Kidney tubule cell (primary cell): ENCODE measurements around the gene PSMD8.
"Not testable (repeated sequence)": the region's sequence is repeated elsewhere in the genome, so short reads cannot be mapped to it uniquely, and the experiment has no call there.

ENCODE experiments used
- DNase-seq: peaks from one replicate; pipeline ENCODE4 v3.0.0-alpha.2; 2018; ENCODE audit warnings: low spot score

Gene PSMD8

DNA sequence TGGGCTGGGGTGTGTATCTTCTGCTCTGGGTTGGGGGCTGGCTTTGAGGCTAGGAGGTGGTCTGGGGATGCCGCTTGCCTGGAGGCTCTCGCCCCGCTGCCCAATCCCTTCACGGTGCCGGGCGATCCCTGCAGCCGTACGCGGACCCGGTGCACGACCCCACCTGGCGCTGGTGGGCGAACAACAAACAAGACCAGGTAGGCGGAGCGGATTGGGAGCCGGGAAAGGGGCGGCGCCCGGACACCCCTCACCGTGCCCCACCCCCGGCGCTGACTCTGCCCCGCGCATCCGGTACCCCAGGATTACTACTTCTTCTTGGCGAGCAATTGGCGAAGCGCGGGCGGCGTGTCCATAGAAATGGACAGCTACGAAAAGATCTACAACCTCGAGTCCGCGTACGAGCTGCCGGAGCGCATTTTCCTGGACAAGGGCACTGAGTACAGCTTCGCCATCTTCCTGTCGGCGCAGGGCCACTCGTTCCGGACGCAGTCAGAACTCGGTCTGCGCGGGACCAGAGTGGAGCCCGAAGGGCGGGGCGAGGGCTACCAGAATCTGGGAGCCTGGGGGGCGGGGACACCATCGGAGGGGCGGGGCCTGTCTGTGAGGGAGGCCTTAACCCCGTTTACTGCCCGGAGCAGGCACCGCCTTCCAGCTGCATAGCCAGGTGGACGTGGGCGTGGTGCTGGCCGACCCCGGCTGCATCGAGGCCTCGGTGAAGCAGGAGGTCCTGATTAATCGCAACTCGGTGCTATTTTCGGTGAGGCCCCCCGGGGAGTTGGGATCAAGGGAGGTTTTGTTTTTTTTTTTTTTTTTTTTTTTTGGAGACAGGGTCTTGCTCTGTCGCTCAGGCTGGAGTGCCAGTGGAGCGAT lies 12.1 kb upstream of the PSMD8 start:
- DNase-seq, result peak; percentile 62

DNA sequence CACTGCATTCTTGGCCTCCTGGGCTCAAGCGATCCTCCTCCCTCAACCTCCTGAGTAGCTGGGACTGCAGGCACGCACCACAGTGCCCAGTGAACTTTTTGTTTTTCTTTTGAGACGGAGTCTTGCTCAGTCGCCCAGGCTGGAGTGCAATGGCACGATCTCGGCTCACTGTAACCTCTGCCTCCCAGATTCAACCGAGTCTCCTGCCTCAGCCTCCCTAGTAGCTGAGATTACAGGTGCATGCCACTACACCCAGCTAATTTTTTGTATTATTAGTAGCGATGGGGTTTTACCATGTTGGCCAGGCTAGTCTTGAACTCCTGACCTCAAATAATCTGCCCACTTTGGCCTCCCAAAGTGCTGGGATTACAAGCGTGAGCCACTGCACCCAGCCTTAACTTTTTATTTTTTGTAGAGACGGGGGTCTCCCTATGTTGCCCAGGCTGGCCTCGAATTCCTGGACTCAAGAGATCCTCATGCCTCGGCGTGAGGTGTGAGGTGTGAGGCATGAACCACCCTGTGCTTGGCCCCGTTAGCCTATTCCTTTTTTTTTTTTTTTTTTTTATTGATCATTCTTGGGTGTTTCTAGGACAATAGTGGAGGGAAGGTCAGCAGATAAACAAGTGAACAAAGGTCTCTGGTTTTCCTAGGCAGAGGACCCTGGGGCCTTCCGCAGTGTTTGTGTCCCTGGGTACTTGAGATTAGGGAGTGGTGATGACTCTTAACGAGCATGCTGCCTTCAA lies 11.3 kb upstream of the PSMD8 start:
- DNase-seq, result not testable (repeated sequence)

DNA sequence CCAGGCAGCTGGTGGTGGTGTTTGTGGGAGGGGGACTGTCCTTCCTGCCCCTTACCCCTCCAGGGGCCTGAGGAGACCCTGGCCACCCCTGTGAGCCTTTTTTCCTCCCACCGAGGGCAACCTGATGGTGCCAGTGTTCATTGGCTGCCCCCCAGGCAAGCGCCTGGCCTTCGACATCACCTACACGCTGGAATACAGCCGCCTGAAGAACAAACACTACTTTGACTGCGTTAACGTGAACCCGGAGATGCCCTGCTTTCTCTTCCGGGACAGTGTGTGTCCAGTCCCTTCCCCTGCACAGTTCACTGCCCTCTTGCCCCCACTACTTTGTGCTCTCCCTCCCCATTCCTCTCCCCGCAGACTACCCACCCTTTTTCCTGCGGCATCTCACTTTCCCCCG lies 7.3 kb upstream of the PSMD8 start:
- no peak for DNase-seq

DNA sequence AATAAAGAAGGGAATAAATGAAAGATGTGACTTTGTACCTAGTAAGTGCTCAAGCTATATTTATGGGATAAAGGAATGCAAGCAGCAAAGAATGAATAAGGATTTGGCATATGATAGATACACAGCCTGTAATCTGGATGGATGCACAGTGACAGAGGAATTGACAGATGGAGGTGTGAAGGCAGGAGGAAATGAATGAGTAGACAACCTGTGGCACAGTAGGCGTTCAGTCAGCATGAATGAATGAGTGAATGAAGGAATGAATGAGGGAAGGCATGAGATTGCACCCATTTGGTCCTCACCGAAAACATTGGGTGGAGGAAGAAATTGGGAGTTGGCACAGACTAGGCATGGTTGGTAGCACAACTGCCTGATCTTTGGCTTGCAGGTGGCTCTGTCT lies 4.8 kb upstream of the PSMD8 start:
- DNase-seq, result no peak

DNA sequence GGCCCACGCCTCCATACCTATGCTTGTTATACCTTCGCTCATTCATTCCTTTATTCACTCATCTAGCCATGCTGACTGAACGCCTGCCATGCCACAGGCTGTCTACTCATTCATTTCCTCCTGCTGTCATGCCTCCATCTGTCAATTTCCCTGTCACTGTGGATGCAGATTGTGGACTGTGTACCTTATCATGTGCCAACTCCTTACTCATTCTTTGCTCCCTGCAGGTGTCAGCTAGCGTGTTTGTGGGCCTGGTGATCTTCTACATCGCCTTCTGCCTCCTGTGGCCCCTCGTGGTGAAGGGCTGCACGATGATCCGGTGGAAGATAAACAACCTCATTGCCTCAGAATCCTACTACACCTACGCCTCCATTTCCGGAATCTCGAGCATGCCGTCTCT lies 4.1 kb upstream of the PSMD8 start:
- no peak for DNase-seq

DNA sequence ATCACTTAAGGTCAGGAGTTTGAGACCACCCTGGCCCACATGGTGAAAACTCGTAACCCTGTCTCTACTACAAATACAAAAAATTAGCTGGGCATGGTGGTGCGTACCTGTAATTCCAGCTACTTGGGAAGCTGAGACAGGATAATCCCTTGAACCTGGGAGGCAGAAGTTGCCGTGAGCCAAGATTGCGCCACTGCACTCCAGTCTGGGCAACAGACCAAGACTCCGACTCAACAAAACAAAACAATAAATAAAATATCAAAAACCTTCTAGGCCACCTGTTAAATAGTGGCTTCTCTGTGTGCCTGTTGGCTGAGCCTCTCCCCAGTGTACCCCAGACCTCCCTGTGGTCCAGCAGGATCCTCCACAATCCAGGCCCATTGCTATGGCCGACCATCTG lies 3.3 kb upstream of the PSMD8 start:
- no peak for DNase-seq

DNA sequence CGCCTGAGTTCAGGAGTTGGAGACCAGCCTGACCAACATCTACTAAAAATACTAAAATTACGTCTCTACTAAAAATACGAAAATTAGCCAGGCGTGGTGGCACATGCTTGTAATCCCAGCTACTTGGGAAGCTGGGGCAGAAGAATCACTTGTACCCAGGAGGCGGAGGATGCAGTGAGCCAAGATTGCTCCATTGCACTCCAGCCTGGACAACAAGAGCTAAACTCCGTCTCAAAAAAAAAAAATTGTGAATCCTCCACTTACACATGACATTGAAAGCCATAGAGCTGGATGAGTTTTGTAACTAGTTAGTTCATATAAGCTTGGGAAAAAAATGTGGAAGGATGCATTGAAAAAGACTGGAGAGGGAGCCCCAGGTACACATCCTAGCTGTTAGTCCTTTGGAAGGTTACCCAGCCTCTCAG lies 452 bp upstream of the PSMD8 start:
- no peak for DNase-seq

DNA sequence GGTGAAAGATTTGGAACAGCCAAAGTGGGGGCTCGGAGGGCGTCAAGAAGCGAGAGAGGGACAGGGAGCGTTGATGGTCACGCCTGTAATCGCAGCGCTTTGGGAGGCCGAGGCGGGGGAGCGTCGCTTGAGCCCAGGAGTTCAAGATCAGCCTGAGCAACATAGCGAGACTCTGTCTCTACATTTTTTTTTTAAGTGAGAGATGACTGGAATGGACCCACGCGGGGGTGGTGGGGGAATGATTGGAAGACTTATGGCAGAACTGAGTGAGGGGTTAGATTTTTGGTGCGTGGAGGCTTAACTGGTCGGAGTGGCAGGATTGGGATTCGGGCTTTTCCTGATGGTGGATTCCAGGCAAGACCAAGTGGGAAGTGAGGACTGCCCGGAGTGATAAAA lies 725 bp downstream of the PSMD8 start:
- DNase-seq, result no peak

DNA sequence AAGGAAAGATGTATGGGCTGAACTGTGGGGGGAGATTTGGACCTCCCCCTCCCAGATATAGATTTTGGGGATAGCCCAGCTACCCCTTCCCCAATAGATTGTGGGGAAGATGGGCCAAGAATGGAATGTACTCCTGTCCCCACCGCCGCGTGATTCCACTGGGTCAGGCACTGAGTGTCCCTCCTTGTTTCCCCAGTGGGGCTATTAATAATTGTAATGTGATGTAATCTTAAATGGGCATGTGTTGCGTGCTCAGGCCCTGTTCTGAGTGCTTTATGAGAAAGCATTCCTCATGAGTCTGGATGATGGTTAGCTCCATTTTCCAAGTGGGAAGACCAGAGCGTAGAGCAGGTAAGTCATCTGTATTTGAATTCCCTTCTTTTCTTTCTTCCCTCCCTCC lies 1.4 kb downstream of the PSMD8 start:
- DNase-seq, result peak; percentile 33

DNA sequence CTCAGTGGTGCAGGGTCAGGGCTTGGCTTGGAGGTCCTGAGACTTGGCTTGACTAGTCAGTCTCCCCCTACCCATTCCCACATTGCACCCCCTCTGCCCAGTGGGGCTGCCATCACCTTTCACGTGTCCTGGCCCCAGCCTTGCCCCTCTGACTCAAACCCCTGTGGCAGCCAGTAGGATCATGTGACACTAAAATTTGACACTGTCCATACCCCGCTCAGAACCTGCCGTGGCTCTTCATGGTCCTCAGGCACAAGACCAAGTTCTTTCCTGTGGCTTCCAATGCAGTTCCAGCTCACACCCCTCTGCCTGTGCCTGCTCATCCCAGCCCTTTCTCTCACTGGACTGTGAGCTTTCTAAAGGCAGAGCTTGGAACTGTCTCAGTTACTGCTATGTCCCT lies 2.2 kb downstream of the PSMD8 start:
- no peak for DNase-seq

DNA sequence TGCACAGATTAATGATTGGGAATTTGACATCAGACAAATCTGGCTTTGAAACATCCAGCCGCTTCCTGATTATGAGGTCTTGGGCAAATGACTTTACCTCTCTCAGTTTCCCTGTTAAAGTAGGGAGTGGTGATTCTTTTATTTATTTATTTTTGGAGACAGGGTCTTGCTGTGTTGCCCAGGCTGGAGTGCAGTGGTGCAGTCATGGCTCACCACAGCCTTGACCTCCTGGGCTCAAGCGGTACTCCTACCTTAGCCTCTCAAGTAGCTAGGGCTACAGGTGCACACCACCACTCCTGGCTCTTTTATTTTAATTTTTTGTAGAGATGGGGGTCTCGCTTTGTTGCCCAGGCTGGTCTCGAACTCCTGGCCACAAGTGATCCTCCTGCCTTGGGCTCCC lies 2.7 kb downstream of the PSMD8 start:
- no peak for DNase-seq

DNA sequence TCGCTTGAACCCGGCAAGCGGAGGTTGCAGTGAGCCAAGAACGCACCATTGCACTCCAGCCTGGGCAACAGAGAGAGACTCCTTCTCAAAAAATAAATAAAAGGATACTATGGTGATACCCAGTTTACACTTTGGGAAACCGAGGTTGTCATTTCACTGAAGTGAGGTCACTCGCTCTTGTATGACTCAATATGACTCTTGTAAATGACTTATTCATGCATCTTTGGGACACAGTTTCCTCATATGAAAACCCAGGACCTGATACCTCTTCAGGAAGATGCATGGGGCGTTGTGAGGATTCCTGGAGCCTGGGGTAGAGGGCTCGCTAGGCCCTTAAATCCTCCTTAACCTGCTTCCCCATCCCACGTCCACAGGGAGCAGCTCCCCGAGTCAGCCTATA lies 4.5 kb downstream of the PSMD8 start:
- peak; percentile 39 for DNase-seq

DNA sequence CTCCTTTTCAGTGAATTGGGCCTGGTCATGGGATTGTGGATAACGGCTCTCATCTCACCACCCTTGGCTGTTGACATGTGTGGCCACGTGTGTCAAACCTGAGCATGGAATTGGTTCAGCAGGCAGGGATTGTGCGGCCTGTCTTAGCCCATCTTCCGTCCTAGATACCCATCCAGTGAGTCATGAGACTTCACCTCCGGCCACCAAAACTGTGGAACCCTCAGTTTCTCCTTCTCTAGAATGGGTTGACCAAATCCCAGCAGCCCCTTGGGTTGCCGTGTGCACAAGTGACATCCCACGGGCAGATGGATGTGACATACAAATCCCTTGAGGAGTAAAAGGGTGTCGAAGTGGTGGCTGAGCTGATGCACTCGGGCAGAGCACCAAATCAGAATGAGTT lies 6.8 kb downstream of the PSMD8 start:
- no peak for DNase-seq

DNA sequence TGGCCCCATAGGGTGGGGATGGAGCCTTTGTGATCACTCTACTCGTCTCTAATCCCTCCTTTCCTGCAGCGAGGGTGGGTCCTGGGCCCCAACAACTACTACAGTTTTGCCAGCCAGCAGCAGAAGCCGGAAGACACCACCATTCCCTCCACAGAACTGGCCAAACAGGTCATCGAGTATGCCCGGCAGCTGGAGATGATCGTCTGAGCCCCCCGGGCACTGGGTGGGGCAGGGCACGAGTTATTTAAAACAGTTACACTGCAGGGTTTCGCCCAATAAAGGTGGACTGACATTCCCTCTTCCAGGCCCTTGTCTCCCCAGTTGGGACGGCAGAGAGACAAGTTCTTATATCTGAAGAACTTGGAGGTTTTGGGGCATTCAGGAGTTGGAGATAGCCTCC lies 8.8 kb downstream of the PSMD8 start:
- DNase-seq, result no peak

DNA sequence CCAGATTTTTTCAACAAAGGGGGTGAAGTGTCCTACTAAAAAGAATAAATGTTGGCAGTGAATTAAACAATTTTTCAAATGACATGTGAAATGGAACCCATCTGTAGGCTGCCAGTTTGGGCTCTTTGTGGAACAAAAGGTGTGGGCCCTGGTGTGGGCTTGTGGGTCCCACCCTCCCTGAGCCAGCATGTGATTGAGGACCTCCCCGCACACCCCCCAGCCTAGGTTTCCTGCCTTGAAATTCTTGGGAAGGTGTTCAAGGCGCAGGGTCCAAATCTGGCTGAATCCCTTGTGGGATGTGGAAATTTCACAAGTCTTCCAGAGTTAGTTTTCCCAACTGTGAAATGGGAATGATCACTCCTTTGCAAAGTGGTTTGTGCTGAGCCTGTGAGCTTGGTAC lies 9.4 kb downstream of the PSMD8 start:
- no peak for DNase-seq

DNA sequence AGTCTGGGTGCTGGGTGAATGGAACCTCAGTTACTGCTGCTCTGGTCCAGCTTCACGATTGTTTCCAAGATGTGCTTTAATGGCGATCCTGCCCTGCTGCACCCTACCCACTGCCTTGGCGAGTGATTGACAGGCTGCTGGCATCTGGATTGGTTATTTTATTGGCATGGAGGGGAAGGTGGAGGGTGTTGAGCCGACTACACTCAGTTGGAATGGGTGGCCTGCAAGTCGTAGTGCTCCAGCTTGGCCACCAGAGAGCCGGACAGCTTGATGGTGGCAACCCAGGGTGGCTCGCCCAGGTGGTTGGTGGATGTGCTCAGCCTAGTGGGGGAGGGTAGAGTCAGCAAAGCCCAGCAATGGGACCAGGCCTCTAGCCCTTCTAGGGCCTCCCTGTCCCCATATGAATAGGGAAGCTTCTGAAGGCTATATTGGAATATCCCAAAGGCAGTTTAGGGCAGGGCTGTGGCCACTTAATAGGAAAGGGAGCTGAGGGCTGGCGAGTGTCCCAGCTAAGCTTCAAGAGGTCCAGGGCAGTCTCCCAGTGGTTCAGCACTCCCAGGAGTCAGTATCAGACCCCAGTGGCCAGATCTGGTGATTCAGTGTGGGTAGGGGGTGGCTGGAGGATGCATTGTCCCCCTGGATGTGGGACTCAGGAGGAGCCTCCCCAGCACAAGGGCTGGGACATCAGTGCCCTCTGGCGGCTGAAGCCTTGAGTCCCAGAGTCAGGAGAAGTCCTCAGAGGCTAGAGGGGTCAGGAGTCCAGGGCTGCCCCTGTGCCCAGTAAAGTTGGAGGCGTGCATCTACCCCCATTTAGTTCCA lies 10.0 kb downstream of the PSMD8 start:
- no peak for DNase-seq

DNA sequence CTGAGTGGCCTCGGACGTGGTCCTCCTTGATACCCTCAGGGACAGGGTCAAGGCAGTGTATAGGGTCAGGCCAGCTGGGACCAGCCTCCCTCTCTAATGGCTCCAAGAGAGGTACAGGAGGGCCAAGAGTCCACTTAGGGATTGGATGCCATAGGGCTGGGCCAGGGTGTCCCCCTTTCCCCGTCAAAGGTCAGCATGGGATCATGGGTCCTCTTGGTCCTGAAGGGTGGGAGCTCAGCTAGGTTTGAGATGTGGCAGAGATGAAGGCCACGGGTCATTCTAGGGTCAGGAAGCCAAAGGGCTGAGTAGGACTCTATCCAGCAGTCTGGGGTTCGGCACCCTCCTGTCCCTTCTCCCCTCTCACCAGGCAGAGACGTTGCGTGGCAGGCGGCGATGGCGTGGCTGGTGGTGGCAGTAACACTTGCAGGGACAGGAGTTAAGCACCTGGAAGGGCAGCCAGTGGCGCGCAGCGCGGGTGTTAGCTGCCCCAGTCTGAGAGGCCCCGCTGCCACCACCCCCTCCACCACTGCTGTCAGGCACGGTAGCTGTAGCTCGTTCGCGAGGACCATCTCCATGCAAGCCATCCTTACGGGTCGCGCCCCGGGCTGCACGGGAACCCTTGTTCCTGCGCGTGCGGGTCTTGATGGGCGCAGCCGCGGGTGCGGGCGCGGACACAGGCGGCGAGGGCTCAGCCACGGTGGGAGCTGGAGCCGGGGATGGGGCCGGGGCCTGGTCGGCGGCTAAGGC lies 10.9 kb downstream of the PSMD8 start:
- no peak for DNase-seq

DNA sequence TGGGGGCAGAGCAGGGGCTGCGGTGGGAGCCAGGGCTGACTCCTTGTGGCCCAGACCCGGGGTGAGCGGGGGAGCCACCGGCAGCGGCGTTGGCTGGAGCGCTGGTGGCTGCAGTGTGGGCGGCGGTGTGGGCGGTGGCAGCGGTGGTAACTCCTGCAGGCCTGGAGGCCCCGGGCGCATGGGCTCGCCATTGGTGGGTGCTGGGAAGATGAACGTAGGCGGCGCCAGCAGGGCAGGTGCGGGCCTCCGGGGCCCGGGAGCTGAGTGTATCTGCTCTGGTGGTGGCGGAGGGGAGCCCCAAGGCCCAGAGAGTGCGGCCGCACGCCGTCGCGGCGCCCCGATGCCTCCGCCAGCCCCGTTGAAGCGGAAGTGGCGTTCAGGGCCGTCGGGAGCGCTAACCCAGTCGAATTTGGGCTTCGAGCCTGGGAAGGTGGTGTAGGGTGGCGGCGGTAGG lies 11.5 kb downstream of the PSMD8 start:
- DNase-seq, result no peak

DNA sequence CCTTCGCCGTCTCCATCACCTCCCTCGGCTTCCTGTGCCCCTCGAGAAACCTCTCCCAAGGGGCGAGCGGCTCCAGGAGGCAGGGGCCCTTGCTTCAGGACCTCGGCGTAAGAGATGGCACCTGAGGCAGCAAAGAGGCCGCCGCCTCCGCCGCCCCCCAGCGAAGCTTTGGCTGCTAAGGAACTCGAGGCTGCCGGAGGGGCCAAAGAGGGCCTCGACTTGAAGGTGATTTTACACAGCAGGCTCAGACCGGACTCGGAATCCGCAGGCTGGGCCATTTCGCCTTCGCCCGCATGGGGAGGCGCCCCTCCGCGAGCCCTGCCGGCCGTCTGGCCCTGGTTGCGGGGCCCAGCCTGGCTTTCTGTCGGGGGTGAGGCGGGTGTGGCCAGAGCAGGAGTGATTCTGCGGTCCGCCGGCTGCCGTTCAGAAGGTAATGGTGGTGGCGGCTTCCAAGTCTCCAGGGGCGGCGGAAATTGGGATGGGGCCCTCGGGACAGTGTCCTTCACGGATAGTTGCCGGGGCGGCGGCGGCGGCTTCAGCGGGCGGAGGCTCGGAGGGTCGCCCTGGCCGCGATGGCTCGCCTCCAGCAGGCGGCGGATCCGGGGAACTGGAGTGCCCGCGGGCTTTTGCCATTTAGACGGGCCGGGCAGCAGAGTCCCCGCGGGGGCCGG lies 12.1 kb downstream of the PSMD8 start:
- no peak for DNase-seq

DNA sequence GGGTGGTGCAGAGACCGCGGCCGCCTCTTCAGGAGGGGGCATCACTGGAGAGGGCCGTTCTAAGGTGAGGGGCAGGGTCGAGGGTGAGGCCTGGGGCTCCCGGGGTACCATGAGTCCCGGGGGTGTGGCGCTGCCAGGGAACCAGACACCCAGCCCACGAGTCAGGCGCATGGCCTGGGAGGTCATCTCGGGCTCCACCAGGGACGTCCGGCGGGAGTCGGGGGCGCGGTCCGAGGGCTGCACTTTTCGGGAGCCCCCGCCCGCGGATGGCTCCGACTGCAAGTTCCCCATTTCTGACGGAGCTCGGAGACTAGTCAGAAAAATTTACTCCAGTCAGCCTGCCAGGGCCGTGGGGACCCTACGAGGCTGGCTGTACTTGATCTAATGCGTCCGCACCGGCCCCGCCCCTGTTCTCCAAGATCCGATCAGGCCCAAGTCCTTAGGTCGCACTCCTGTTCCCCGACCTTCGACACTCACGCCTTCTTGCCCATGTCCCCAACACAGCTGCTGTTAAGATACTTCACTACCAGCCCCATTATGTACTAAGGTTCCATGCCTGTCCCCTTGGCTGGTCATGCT lies 12.7 kb downstream of the PSMD8 start:
- no peak for DNase-seq
